ENCODE measurements around the gene ALG12.

Gene ALG12

DNA sequence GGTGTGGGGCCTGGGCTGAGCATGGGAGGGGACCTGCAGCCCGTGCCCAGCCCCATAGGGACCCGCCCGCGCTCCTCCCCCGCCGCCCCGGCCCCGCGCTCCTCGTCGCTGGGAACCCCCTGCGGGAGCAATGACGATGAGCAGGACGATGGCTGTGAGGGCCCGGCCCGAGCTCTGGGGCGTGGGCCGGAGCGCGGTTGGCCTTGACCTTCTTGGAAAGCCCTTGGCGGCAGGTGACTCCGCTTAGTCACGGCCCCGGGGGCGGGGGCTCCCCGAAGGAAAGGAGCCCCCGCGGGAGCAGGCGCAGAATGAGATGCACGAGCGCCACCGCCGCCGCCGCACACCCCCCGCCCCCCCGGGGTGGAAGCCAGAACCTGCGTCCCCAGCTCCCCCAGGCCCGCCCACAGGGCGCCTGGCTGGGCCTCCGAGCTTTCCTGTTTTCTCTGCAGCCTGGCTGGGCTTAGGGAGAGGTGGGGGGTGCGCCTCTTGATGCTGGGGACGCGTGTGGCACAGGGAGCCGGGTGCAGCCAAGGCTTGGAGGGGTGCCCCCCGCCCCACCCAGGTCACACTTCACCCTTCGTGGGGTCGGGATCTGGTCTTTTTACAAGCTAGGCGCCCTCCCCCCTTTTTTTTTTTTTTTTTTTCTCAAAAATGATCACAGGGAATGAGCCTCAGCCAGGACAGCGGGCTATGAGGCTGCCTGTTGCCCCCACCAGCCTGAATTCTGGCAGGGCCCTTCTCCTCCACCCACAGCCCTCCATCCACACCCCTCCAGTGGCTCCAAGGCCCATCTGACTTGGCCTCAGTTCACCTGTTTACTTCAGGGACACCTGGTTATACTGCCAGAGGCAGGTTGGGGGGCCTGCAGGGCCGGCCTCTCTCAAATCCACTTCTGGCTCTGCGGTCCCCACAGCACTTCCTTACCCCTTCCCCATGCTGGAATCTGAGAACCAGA, 18.1 kb upstream of the ALG12 start:
- TF ChIP-seq, protein P1, sequence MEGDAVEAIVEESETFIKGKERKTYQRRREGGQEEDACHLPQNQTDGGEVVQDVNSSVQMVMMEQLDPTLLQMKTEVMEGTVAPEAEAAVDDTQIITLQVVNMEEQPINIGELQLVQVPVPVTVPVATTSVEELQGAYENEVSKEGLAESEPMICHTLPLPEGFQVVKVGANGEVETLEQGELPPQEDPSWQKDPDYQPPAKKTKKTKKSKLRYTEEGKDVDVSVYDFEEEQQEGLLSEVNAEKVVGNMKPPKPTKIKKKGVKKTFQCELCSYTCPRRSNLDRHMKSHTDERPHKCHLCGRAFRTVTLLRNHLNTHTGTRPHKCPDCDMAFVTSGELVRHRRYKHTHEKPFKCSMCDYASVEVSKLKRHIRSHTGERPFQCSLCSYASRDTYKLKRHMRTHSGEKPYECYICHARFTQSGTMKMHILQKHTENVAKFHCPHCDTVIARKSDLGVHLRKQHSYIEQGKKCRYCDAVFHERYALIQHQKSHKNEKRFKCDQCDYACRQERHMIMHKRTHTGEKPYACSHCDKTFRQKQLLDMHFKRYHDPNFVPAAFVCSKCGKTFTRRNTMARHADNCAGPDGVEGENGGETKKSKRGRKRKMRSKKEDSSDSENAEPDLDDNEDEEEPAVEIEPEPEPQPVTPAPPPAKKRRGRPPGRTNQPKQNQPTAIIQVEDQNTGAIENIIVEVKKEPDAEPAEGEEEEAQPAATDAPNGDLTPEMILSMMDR (IDR thresholded peaks at IDR 0.05; ENCODE audit: insufficient read depth, missing control alignments): no peak
- FAIRE-seq (no peak), DNase-seq (ENCODE audit: insufficient read length, low spot score) (no peak)

DNA sequence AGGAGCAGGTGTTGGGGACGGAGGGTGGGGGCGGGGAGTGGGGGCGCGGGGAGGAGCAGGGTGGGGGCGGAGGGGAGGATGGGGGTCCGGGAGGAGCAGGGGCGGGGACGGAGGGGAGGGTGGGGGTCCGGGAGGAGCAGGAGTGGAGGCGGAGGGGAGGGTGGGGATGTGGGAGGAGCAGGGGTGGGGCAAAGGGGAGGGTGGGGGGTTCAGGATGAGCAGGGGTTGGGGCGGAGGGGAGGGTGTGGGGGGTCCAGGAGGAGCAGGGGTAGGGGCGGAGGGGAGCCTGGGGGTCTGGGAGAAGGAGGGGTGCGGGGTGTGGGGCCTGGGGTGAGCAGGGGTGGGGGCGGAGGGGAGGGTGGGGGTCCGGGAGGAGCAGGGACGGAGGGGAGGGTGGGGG, 17.3 kb upstream of the ALG12 start:
- no peak for FAIRE-seq
- no peak for DNase-seq (ENCODE audit: insufficient read length, low spot score)
- TF ChIP-seq, protein P1 (IDR thresholded peaks at IDR 0.05; ENCODE audit: insufficient read depth, missing control alignments): no peak

DNA sequence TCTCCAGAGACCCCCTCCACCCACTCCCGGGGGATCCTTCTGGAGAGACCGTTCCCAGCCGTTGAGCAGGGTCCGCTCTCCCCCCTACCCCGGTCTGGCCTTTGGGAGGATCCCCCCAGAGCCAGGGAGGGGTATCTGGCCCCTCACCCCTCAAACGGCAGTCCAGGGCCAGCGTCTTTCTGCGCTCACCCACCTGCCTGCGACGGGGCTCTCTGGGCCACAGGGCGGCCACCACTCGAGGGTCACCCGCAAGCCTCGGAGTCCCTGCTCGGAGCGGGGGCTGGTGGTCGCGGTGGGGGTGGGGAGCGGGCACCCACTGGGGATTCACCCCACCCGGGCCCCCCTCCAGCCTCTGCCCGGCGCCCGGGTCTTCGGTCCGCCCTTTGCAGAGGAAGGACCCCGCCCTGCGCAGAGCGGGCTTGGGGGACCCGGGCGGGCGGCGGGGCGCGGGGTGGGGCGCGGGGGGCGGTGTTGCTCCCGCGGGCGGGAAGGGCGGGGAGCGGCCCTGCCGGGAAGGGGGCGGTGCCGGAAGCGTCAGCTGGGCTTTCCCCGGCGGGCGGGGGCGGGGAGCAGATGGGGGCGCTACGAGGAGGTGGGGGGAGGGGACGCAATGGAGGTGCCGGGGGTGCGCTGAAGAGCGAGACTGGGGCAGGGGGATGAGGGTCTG, 16.8 kb upstream of the ALG12 start:
- FAIRE-seq: no peak
- TF ChIP-seq, protein P1 (IDR thresholded peaks at IDR 0.05; ENCODE audit: insufficient read depth, missing control alignments): no peak

DNA sequence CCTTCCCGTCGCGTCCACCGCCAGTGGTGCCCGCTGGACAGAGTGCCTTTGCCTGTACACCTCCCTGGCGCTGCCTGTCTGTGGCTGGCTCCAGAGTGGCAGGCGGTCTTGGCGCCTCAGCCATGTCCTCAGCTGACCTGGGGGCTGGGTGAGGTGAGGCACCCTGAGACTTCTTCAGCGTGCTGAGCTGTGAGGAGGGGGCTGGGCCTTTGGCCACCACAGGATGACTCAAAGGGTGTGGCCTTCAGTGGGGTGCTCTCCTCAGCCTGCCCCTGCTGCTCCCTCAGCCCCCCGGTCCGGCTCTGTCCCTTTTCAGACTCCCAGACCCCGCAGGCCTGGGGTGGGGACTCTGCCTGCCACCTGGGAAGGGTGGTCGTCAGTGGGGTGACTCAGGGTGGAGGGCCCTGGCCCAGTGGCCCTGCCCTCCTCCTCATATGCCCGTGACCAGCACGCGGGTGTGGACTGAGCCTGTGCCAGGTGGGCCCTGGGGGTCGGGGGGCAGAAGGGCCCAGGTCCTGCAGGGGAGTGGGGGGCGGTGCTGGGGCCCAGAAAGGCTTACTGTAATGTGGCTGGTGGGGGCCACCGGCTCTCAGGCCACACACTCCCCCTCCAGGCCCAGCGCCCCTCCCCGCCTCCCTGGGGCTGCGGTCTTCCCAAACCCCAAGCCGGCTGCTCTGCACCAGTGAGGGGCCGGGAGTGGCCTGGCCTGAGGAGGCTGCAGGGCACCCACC, 16.1 kb upstream of the ALG12 start:
- FAIRE-seq (no peak), DNase-seq (ENCODE audit: insufficient read length, low spot score) (no peak)
- TF ChIP-seq, protein P1 (IDR thresholded peaks at IDR 0.05; ENCODE audit: insufficient read depth, missing control alignments): no peak

More for the DNA sequence above, 16.8 kb upstream of the ALG12 start:
- DNase-seq (ENCODE audit: insufficient read length, low spot score): no peak

DNA sequence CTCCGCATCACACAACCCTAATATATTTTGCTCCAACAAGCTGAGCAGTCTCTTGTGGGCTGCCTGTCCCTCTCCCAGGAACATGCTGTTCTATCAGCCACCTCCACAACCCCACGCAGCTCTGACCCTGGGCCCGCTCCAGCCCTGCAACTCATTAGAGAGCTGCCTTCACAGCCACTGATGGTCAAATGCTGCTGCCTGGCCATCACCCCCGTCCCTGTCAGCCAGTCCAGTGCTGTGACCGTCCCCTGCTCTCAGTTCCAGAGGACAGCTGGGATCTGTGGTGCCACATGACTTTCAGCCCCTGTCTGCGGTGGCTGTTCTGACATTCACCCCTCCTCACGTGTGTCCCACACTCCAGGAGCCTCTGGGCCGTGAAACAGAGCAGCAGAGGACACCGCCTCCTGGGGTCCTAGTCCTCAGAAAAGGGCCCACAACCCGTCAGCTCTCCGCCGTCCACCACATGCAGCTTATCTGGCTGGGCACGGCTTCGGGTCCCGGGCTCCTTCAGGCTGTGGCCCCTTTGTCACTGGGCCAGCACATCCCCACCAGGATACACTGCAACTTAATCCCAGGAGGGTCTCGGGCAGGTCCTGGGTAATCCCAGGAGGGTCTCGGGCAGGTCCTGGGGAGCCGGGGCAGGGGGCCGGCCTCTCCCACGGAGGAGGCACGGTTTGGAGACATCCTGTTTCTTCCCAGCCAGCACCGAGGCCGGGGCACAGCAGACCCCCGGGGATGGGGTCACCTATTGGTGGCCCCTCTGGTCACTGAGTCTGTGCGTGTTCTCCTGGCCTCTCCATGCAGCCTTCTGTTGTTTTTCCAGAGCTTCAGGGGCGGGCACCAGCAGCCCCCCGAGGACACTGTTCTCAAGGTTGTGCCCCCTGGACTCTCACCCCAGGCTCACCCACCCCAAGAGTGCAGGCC, 15.3 kb upstream of the ALG12 start:
- TF ChIP-seq, protein P1 (IDR thresholded peaks at IDR 0.05; ENCODE audit: insufficient read depth, missing control alignments): no peak
- DNase-seq (ENCODE audit: insufficient read length, low spot score) (no peak), FAIRE-seq (no peak)

Data from D721Med (cell line).